KMS-11 (cell line): ENCODE data around the gene CCNJL.

Experiments
- H2AFZ ChIP-seq: fragments of 200-600 bp; sonication (generic); 2 replicates; pipeline ENCODE4 v1.6.1; 2016; ENCODE audit warnings: antibody characterized with exemption, mixed run types, low read depth
- H3K27ac ChIP-seq: fragments of 200-600 bp; sonication (generic); 2 replicates; pipeline ENCODE4 v1.6.1; 2016; ENCODE audit warnings: mild to moderate bottlenecking, mixed run types
- H3K27me3 ChIP-seq: fragments of 200-600 bp; sonication (generic); 2 replicates; pipeline ENCODE4 v1.6.1; 2017; ENCODE audit warnings: mild to moderate bottlenecking, low read depth, mixed run types, moderate library complexity; ENCODE audit not compliant: insufficient read depth
- H3K36me3 ChIP-seq: fragments of 200-600 bp; sonication (generic); 2 replicates; pipeline ENCODE4 v1.6.1; 2017; ENCODE audit warnings: mild to moderate bottlenecking, mixed run types; ENCODE audit not compliant: insufficient read depth
- H3K4me1 ChIP-seq: fragments of 200-600 bp; sonication (generic); 2 replicates; pipeline ENCODE4 v1.6.1; 2016; ENCODE audit warnings: mild to moderate bottlenecking, low read depth, mixed run types; ENCODE audit not compliant: poor library complexity, severe bottlenecking
- H3K4me2 ChIP-seq: fragments of 200-600 bp; sonication (generic); 2 replicates; pipeline ENCODE4 v1.7.0; 2016; ENCODE audit warnings: mild to moderate bottlenecking, mixed run types
- H3K4me3 ChIP-seq: fragments of 200-600 bp; sonication (generic); IDR thresholded peaks from 2 replicates; pipeline ENCODE4 v1.6.1; 2017; ENCODE audit warnings: low read depth, low read length, mixed read lengths; ENCODE audit not compliant: insufficient read depth
- H3K79me2 ChIP-seq: fragments of 200-600 bp; sonication (generic); 2 replicates; pipeline ENCODE4 v1.6.1; 2016; ENCODE audit warnings: low read depth, mixed run types; ENCODE audit not compliant: insufficient read depth
- H3K9ac ChIP-seq: fragments of 200-600 bp; sonication (generic); 2 replicates; pipeline ENCODE4 v1.6.1; 2016; ENCODE audit warnings: mild to moderate bottlenecking, mixed run types
- H4K20me1 ChIP-seq: fragments of 200-600 bp; sonication (generic); 2 replicates; pipeline ENCODE4 v1.6.1; 2016; ENCODE audit warnings: mild to moderate bottlenecking, mixed run types; ENCODE audit not compliant: insufficient read depth
- TF ChIP-seq, protein P1 (sequence below): fragments of 200-600 bp; sonication (generic); conservative IDR thresholded peaks from 2 replicates; pipeline ENCODE4 v1.6.1; 2017; ENCODE audit warnings: low read depth, mild to moderate bottlenecking, antibody characterized with exemption, low read length, moderate library complexity, mixed read lengths

CCNJL gene

DNA sequence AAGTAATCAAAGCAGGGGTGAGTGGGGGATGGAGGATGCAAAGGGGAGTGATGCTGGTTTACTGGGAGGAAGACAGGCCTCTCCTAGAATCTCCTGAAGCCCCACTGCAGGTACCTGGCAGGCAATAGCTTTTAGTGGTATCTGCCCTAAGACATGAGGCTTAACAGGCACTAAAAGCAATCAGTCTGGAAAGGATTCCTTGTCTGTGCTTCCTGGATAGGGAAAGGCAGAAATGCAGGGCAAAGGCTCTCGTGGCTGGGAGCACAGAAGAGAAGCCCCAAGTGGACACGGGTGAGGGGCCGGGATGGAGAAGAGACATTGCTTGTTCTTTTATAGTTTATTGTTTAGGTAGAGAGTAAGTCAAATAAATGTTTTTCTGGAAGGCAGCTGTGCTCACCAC is 40.1 kb downstream of the CCNJL start:
- Histone ChIP-seq H3K4me3 (no peak overlapping the region), H3K27me3 (no peaks in the 10 kb centered on the region), H2AFZ (no peak overlapping the region), H3K4me2 (no peak overlapping the region), H3K79me2 (no peaks in the 10 kb centered on the region), H4K20me1 (no peaks in the 10 kb centered on the region), H3K27ac (no peak overlapping the region), H3K36me3 (no peaks in the 10 kb centered on the region), H3K9ac (no peak overlapping the region), H3K4me1 (no peaks in the 10 kb centered on the region)
- TF ChIP-seq, protein P1, sequence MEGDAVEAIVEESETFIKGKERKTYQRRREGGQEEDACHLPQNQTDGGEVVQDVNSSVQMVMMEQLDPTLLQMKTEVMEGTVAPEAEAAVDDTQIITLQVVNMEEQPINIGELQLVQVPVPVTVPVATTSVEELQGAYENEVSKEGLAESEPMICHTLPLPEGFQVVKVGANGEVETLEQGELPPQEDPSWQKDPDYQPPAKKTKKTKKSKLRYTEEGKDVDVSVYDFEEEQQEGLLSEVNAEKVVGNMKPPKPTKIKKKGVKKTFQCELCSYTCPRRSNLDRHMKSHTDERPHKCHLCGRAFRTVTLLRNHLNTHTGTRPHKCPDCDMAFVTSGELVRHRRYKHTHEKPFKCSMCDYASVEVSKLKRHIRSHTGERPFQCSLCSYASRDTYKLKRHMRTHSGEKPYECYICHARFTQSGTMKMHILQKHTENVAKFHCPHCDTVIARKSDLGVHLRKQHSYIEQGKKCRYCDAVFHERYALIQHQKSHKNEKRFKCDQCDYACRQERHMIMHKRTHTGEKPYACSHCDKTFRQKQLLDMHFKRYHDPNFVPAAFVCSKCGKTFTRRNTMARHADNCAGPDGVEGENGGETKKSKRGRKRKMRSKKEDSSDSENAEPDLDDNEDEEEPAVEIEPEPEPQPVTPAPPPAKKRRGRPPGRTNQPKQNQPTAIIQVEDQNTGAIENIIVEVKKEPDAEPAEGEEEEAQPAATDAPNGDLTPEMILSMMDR = no peak

DNA sequence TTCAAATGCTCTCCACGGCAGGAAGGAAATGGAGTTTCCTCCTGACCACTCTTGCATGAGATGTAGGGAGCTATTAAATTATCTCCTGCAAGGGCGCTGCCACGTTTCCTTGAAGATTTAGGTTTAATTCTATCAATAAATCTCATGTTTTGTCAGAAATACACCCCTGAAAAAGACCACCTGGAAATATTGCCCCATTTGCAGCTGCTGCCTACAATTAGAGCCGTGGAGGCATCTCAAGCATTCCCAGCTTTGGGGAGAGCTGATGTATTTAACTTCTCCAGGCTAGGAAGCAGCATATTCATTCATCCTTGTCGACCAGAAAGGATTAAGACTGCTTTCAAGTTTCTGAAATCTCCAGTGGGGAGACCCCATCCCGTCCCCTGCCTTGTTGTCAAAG is 40.5 kb downstream of the CCNJL start:
- H3K27ac ChIP-seq = no peak overlapping the region
- H3K4me1 ChIP-seq = no peaks in the 10 kb centered on the region
- H3K4me3 ChIP-seq = no peak overlapping the region
- H2AFZ ChIP-seq = no peak overlapping the region
- no peak overlapping the region for H3K4me2 ChIP-seq
- H3K27me3 ChIP-seq = no peaks in the 10 kb centered on the region
- H3K9ac ChIP-seq = no peak overlapping the region
- TF ChIP-seq, protein P1 = no peak
- H3K36me3 ChIP-seq = no peaks in the 10 kb centered on the region
- no peaks in the 10 kb centered on the region for H4K20me1 ChIP-seq
- H3K79me2 ChIP-seq = no peaks in the 10 kb centered on the region

GRCh38 chr5:160271396-160271795 is 41.0 kb downstream of the CCNJL start:
- Histone ChIP-seq H3K36me3 (no peaks in the 10 kb centered on the region), H3K4me2 (no peak overlapping the region), H3K27ac (no peak overlapping the region)

DNA sequence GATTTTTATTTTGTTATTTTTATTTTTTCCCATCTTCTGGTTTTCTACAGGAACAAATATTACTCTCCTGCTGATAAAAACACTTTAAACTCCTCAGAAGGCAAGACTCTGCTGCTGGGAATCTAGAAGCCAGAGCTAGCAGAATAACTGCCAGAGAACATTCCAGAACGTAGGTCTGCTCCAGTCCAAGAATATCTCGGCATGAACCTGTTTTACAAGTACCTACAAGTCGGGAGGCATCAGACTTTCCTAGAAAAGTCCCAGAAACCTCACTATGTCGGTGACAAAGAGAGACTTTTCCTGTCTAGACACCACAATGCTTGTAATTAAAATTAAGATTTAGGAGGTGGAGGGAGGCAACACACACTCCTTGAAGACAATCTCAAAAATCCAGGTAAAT is 41.7 kb downstream of the CCNJL start:
- Histone ChIP-seq H3K79me2 (no peaks in the 10 kb centered on the region), H3K4me2 (no peak overlapping the region), H3K27me3 (no peaks in the 10 kb centered on the region), H3K9ac (no peak overlapping the region), H3K27ac (no peak overlapping the region), H2AFZ (no peak overlapping the region), H4K20me1 (no peaks in the 10 kb centered on the region), H3K4me1 (no peaks in the 10 kb centered on the region), H3K4me3 (no peak overlapping the region), H3K36me3 (no peaks in the 10 kb centered on the region)
- TF ChIP-seq, protein P1 = no peak

More at GRCh38 chr5:160271396-160271795, 41.0 kb downstream of the CCNJL start:
- Histone ChIP-seq H3K4me3 (no peak overlapping the region), H2AFZ (no peak overlapping the region), H3K9ac (no peak overlapping the region), H3K27me3 (no peaks in the 10 kb centered on the region), H3K4me1 (no peaks in the 10 kb centered on the region), H3K79me2 (no peaks in the 10 kb centered on the region), H4K20me1 (no peaks in the 10 kb centered on the region)
- TF ChIP-seq, protein P1 = no peak
